ENCODE data around the gene RUNDC3A.
"Not testable (repeated sequence)": the region's sequence is repeated elsewhere in the genome, so short reads cannot be mapped to it uniquely, and the experiment has no call there.

The RUNDC3A gene

DNA sequence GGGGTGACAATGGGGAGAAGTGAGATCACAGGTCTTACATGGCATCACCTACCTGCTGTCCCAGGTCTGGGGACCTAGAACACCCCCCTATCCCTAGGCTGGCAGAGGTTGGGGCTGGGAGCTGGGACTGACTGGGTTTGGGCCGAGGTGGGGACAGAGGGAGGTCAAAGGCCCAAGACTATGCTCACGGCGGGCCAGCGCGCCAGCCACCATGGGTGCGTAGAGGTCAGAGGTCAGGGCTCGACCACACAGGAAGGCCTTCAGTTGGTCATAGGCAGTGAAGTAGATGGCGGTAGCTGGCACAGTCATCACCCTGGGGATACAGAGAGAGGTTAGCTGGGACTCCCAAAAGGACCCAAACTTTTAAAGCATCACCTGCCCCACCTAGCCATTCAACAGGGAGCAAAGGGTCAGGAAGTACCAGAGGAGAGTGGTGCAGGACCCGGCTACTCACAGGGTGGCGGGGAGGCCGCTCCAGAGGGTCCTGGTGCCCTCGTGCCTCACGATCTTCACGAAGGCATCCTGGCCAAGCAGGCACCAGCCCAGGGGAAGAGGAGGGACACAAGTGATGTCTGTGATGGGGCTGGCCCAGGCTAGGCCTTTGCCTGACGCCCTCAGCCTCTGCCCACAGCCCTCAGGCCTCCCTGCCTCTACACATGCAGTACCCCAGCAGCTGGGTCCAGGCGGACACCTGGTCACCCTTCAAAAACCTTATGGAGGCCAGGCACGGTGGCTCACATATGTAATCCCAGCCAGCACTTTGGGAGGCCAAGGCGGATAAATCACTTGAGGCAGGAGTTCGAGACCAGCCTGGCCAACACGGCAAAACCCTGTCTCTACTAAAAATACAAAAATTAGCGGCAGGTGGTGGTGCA lies 13.1 kb downstream of the RUNDC3A start:
- DNase-seq, result no peak

DNA sequence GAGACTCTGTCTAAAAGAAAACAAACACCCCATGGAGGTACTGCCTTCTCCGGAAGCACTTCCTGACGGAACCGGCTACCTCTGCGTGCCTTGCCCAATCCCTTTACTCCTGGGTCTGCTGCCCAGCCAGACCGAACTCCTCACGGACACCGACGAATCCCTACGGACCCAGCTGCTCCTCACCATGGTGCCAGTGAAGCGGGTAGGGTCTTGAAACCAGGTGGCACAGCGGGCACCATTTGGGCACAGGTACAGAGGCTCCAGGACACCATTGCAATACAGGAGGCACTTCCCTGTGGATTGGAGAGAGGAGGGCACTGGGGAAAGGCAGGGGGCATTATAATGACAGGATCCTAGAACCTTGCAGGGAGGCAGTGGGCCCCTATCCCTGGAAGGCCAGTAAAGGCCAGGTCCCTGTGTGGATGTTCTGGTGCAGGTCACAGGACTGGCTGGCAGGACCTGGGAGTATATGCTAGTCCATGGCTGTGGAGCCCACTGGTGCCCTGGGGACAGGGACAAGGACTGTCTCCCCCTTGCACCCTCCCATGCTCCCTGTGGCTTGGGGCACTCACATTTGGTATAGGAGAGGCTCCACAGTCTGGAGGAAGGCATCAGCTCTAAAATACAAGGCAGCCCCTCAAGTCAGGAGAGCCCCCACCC lies 14.0 kb downstream of the RUNDC3A start:
- DNase-seq, result no peak

DNA sequence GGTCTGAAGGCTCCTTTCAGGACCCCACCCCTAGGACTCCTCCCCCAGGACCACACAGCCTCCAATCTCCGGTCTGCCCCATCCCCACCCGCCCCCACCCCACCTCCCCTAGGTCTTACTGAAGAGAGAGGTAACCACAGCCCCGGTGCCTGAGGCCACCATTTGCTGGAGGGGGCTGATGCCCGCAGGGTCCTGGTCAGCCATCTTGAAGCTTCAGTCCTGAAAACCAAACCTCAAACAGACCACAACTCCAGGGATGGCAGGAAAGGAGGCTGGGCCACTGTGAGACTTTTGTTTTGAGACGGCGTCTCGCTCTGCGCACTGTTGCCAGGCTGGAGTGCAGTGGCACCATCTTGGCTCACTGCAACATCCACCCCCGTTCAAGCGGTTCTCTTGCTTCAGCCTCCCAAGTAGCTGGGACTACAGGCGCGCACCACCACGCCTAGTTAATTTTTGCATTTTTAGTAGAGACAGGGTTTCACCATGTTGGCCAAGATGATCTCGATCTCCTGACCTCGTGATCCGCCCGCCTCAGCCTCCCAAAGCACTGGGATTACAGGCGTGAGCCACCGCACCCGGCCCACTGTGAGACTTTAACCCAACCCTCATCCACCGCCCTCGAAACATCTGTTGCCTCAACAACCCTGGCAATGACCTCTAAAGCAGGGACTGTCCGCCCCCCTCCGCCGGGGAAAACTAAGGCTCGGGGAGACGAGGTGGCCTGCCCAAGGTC lies 15.1 kb downstream of the RUNDC3A start:
- no peak for DNase-seq

DNA sequence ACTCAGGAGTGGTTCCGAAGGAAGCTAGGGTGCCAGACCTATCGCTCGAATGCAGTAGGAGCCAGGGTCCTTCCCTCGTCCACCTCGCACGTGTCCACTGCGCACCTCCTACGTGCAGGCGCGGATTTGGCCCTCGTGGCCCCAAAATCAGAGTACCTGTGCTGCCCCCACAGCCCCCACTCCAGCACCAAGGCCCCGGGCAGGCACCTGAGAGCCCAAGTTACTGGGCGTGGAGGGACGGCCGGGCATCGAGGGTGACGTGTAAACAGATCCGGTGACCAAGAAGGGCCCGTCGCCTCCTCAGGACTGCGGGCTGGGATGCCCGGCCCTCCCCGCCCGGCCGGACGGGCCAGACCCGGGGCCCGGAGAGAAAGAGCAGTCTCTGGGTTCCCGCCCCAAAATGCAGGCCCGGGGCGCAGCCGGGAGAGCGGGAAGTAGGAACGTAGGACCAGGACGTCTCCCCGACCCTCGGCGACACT lies 15.7 kb downstream of the RUNDC3A start:
- no peak for DNase-seq

DNA sequence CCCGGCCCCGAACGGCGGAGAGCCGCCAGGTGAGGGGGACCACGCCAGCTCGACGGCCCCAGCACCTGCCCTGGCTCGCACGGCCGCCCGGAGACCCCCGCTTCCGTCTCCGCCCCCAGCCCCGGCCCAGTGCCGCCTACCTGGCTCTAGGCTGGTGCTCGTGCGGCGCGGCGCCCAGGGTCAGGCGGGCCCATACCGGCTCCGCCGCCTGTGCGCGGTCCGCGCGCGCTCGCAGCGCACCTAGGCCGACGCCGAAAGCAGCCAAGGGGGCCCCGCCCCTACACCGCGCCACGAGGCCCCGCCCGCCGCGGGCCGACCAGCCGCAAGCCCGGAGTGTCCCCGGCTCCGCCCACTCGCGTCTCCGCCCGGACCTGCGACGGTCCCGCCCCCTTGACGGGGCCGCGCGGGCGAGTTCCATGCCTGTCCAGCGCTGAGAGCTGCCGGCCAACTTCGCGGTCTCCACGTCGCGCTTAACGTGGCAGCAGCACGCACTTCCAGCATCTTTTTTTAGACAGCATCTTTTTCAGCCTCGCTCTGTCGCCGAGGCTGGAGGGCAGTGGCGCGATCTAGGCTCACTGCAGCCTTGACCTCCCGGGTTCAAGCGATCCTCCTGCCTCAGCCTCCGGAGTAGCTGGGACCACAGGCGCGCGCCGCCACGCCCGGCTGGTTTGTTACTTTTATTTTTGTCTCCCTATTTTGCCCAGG lies 16.3 kb downstream of the RUNDC3A start, which contains the start of gene SLC25A39:
Gene SLC25A39 (minus strand): TSS at position 253 of the 705 bp plus-strand sequence. CDS start 1,261 bp downstream, outside the sequence.
- peak; percentile 95 to 96 for DNase-seq

DNA sequence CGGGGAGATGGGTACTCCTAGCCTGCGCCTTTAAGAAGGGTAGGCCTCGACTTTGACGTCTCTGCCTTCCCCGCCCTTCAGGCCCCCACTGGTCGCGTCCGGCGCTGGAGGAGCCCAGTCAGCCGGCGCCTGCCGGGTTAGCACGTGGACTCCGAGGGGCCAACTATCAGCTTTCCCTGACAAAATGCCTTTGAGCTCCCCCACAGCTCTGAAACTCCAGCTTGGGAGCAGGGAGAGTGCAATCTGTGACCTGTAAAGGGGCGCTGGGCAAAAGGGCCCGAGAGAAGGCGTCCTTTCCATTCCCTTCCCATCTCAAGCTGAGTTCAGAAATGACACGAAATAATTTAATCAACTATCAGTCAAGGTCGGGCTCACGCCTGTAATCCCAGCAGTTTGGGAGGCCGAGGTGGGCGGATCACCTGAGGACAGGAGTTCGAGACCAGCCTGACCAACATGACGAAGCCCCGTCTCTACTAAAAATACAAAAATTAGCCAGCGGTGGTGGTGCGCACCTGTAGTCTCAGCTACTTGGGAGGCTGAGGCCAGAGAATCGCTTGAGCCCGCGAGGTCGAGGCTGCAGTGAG lies 18.6 kb downstream of the RUNDC3A start:
- peak; percentile 96 for DNase-seq

DNA sequence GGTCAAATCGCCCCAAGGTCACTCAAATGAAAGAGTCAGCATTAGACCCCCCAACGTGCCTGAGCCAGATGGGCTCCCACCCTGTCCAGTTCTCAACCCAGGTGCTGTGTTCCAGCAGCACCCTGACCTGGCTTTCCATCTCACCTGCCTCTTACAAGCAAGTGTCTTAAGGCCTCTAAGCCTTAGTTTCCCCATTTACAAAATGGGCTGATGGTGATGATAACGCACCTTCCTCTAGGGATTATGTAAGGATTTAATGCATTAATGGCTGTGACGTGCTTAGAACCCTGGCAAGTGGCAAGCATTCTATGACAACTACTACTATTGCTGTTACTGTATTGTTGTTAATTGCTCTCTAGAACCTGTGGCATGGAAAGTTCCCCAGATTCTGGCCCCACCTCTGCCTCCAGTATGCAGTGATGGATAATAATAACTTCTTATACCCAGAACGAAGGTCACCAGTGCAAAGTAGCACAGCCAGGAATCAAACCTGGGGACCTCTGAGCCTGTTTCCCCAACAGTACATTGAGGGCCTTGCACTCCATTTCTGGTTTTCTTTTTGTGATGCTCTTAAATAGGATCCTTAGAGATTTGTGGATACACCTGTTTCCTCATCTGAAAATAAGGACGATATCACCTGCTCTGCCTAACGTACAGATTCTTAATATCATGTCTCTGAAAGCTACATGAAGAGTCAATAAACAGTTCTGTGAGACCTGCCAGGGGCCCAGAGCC lies 19.5 kb downstream of the RUNDC3A start:
- DNase-seq, result no peak

DNA sequence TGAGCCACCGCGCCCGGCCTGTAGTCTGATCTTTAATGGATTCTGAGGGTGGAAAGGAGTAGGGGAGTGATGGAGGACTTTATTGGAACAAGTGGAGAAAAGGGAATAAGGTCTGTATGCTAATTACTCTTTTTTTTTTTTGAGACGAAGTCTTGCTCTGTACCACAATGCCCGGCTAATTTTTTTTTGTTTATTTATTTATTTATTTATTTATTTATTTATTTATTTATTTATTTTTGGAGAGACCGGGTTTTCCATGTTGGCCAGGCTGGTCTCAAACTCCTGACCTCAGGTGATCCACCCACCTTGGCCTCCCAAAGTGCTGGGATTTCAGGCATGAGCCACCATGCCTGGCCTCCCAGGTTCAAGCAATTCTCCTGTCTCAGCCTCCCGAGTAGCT lies 21.1 kb downstream of the RUNDC3A start:
- not testable (repeated sequence) for DNase-seq

DNA sequence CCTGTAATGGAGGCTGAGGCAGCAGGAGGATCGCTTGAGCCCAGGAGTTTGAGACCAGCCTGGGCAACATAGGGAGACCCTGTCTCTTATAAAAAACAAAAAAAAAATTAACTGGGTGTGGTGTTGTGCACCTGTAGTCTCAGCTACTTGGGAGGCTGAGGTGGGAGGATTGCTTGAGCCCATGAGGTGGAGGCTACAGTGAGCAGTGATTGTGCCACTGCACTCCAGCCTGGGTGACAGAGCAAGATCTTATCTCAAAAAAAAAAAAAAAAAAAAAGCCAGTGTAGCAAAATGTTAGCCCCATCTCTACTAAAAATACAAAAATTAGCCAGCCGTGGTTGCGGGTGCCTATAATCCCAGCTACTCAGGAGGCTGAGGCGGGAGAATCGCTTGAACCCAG lies 21.9 kb downstream of the RUNDC3A start:
- not testable (repeated sequence) for DNase-seq

DNA sequence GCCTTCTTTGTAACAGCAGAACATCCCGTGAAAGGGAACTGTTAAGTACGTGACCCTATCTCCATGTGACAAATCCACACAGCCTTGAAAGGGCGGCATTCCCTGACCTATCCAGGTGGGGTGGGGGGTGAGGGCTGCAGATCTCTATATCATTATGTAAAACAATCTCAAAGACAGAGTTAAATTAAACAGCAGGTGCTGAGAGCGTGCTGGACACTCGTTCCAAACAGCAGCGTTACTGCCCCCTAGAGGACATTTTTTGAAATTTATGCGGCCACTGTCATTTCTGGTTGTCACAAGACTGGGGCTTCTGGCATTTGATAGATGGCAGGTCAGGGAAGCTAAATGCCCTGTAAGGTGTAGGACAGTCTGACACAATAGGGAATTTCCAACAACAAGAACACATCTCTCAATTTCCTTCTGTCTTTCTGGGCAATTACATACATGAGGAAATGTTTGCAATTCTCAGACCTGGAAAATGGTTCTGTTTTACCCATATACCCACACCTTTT lies 22.9 kb downstream of the RUNDC3A start:
- DNase-seq, result peak; percentile 76 to 87

DNA sequence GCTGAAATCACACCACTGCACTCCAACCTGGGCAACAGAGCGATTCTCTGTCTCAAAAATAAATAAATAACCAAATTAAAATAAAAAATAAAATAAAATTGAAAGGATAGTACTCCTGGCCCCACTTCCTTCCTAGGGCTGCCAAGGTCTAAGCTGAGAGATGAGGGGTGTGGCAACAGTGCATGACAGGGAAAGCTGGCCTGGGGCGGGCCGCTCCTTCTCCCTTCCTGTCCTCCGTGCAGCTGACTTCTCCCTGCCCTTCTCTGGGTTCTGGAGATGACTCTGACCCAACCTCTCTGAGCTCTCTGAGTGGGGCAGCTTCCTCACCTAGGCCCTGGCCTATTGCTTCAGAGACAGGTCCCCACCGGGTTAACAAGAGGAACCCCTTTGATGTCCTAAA lies 25.0 kb downstream of the RUNDC3A start:
- peak in 1 of 2 donors; percentile 48 for DNase-seq

DNA sequence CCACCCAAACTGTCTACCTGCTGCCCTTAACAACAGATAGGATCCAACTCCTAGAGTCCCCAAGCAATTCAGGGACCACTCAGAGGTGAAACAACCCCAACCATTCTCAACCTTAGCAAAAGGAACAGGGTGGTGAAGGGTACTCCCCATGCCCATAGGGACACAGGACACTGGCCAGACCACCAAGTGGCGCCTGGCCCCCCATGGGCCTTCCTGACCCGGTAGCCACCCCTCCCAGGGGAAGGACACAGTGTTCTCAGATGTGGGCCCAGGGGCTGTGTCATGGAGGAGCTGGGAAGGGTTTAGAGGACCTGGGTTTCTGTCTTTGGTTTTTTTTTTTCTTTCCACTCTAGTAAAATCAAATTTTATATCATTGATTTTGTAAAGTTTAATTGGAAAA lies 25.9 kb downstream of the RUNDC3A start:
- no peak for DNase-seq

DNA sequence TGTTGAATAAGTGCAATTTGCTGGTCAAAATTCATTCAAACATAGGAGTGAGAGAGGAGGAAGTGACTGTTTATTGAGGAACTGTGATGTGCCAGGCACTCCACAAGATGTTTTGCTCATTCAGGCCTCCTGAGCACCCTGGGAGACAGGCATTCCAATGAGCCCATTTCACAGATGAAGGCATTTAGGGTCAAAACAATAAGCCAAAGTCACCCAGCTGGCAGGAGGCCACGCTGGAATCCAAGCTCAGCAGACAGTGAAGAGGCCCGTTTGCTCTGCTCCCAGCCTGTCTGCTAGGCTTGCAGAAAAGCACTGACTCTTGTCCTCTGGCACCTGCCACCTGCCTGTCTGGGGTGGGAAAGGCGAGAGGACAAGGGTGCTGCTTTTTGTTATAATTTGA lies 26.3 kb downstream of the RUNDC3A start:
- DNase-seq, result no peak

DNA sequence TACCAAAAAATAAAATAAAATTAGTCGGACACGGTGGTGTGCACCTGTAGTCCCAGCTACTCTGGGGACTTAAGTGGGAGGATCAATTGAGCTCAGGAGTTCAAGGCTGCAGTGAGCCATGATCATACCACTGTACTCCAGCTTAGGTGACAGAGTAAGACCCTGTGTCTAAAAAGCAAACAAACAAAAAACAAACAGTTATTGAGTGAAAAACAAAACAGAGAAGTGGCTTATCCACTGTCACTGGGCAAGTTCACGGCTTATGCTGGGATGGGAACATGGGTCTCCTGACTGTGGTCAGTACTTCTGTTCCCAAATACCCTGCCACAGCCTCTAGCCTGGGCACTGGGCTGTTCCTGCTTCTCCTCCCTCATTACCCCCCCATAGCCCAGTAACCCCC lies 27.2 kb downstream of the RUNDC3A start:
- DNase-seq, result no peak

DNA sequence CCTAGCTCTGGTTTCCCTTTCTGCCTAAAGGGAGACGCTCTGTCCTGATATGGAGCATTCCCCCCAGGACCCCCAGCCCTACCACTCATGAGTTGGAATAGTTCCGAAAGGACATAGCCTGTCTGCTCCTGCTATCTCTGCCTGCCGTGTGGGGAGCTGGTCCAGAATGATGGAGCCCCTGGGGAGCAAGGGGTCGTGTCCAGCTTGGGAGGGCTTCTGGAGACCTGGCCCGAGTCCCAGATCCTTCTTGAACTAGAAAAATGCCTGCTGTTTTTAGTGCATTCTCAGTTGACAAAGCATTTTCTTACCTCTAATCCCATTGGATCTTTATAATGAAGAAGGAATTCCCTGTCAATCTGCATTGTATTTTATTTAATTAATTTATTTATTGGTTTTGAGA lies 27.6 kb downstream of the RUNDC3A start:
- DNase-seq, result no peak

DNA sequence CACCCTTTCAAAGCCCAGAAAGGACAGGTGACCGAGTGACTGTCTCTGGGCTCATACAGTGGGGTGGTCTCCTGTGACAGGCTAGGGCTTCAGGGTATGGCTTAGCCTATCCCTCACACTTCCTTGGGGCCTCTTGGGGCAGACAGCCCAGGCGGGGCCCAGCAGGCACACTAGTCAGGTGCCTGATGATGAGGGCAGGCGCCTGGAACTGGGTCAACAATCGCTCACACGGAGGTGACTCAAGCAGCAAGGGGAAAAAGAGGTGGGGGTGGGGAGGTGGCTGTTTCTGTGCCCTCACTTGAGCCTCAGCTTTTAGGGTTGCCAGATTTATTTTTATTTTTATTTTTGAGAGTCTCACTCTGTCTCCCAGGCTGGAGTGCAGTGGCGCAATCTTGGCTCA lies 30.3 kb downstream of the RUNDC3A start:
- peak in 1 of 2 donors; percentile 57 for DNase-seq

DNA sequence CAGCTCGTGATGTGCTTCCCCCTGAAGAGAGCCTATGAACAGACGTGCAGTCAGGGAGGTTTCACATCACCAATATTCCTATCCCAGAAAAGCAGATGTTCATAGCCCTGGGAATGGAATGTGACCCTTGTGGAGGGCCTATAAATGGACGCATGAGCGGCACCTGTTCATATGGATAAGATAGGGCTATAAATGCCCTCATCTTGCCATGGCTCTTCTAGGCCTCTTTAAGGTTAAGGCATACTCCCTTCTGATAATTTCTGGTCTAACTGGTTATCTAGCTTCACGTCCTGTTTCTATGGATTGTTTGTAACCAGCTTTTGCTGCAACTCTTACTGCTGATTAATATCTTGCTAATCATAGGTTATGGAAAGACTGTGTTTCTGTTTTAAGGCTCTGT lies 32.2 kb downstream of the RUNDC3A start:
- DNase-seq, result not testable (repeated sequence)

DNA sequence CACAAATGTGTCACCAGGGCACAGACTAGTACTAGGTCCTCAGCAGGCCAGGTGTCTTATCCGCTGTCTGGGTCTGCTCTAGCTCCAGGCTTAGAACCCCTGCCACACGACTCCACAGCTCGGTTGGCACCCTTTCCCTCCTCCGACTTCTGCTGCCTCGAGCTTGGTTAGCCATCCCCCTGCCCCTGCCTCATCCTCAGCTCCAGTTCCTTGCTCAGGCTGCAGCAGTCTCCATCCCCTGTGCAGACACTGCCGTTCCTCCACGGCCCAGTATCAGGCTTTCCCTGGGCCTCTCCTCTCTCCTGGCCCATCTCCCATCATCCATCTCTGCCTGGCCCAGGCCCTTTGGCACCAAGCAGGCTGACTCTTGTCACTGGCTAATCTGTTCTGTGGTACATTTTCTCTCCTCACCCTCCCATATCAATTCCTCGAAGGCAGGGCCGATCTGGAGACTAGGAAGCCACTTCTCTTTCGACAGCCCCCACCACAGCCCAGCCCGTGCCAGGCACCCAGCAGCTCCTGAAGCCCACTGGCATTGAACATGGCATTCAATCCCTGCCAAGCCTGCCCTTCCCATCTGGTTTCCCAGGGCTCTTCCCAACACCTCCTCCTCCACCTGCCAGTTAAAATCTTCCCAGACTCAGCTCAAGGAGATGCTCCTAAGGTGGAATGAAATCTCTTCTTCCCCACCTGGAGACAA lies 35.3 kb downstream of the RUNDC3A start:
- no peak for DNase-seq

DNA sequence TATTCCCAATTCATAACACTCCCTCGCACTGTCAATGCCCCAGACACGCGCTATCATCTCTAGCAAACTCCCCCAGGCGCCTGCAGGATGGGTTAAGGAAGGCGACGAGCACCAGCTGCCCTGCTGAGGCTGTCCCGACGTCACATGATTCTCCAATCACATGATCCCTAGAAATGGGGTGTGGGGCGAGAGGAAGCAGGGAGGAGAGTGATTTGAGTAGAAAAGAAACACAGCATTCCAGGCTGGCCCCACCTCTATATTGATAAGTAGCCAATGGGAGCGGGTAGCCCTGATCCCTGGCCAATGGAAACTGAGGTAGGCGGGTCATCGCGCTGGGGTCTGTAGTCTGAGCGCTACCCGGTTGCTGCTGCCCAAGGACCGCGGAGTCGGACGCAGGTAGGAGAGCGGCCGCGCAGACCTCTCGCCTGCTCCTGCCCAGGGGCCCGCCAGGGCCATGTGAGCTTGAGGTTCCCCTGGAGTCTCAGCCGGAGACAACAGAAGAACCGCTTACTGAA lies 36.6 kb downstream of the RUNDC3A start, which contains the start of gene GRN:
Gene GRN (plus strand): TSS at position 364 of the 515 bp plus-strand sequence. CDS start 3,863 bp downstream, outside the sequence.
- DNase-seq, result peak; percentile 88 to 90

DNA sequence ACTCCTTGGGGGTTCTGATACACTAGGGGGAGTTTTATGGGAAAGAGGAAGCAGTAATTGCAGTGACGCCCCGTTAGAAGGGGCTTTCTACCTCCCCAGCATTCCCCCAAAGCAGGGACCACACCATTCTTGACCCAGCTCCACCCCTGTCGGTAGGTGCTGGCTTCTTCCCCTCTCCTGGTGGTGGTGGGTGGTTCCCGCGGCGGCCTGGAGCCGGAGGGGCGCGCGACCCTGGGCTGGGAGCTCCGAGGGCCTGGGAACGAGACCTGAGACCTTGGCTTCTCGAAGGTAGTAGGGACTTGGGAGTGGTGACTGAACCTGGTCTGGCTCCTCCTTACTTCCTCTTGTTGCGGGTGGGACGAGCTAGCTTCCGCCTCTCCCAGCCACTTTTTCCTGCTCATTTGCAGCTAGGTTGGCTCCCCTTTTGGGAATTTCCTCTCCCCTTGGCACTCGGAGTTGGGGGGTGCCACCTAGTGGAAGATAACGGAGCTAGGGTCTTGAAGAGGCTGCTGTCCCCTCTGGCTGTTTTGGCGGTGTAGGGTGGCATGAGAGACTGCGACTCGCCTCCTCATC lies 37.1 kb downstream of the RUNDC3A start:
- DNase-seq, result peak; percentile 52 to 60

Measured in CD4-positive, alpha-beta T cell treated with Interleukin-1 beta for 1 hour (primary cell).